Skeletal muscle tissue (tissue), 4 donors: Measurements from ENCODE around the gene ZBTB47. TPM values are rescaled to one million over a fixed set of nuclear protein-coding genes. Genes with fewer than 3 reads are reported as not detected.

Experiments
- H3K27ac ChIP-seq: one replicate; pipeline ENCODE4 v1.7.0; 2013; ENCODE audit warnings: mild to moderate bottlenecking, low read depth, low read length, inconsistent platforms
- H3K27me3 ChIP-seq, 3 donors: one replicate each; pipeline ENCODE4 v1.7.0; 2013; ENCODE audit warnings: low read length in 3 of 3; ENCODE audit not compliant: control insufficient read depth in 3 of 3, insufficient read depth in 3 of 3
- H3K36me3 ChIP-seq, 3 donors: one replicate each; pipeline ENCODE4 v1.7.0; 2013; ENCODE audit warnings: low read length in 3 of 3; ENCODE audit not compliant: control insufficient read depth in 3 of 3, insufficient read depth in 3 of 3
- H3K4me1 ChIP-seq, 3 donors: one replicate each; pipeline ENCODE4 v1.7.0; 2013; ENCODE audit warnings: low read length in 3 of 3, mild to moderate bottlenecking in 3 of 3; ENCODE audit not compliant: control insufficient read depth in 3 of 3, insufficient read depth in 3 of 3
- H3K4me3 ChIP-seq, 3 donors: one replicate each; pipeline ENCODE4 v1.7.0; 2013; ENCODE audit warnings: low read length in 3 of 3
- H3K9ac ChIP-seq, 3 donors: one replicate each; pipeline ENCODE4 v1.7.0; 2013; ENCODE audit warnings: low read length in 3 of 3, mild to moderate bottlenecking in 3 of 3, moderate library complexity in 2 of 3, low read depth in 1 of 3
- H3K9me3 ChIP-seq, 3 donors: one replicate each; pipeline ENCODE4 v1.7.0; 2013; ENCODE audit warnings: low read length in 3 of 3; ENCODE audit not compliant: control insufficient read depth in 3 of 3
- total RNA-seq: library from RNA; depleted of rRNA; stranded (reverse); fragments of >200 nt; gene quantifications from one replicate; pipeline ENCODE4 v1.2.3, GENCODE V29; 2014
- donor health status: Osteomylitis.

Gene ZBTB47
- total RNA-seq, 1 donor from 2014 or later, result 21.4 TPM

DNA sequence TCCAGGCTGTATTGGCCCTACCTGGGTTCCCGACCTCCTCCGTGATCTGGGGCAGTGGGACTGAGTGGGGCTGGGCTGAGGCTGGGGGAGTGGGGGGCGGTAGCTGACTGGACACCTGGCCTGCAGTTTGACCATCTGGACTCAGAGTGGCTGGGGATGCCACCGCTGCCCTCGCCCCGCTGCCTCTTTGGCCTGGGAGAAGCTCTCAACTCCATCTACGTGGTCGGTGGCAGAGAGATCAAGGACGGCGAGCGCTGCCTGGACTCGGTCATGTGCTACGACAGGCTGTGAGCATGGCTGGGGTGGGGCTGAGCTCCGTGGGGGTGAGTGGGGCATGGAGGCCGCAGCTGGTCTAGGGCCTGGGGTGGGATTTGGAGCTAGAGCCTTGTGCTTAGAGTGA lies 34.5 kb downstream of the ZBTB47 start:
- Histone ChIP-seq H3K4me3 (peak overlapping the region; percentile 71 to 97 (median 77)), H3K4me1 (peaks cover 50 to 86% (median 55%) of the 10 kb centered on the region in 3 donors), H3K9me3 (no peaks in the 10 kb centered on the region), H3K36me3 (peaks cover 16 to 64% (median 38%) of the 10 kb centered on the region in 3 donors), H3K27me3 (peaks cover 0 to 6% (median 0%) of the 10 kb centered on the region in 3 donors), H3K27ac (peak overlapping the region; percentile 95), H3K9ac (peak overlapping the region; percentile 78 to 96 (median 87))

DNA sequence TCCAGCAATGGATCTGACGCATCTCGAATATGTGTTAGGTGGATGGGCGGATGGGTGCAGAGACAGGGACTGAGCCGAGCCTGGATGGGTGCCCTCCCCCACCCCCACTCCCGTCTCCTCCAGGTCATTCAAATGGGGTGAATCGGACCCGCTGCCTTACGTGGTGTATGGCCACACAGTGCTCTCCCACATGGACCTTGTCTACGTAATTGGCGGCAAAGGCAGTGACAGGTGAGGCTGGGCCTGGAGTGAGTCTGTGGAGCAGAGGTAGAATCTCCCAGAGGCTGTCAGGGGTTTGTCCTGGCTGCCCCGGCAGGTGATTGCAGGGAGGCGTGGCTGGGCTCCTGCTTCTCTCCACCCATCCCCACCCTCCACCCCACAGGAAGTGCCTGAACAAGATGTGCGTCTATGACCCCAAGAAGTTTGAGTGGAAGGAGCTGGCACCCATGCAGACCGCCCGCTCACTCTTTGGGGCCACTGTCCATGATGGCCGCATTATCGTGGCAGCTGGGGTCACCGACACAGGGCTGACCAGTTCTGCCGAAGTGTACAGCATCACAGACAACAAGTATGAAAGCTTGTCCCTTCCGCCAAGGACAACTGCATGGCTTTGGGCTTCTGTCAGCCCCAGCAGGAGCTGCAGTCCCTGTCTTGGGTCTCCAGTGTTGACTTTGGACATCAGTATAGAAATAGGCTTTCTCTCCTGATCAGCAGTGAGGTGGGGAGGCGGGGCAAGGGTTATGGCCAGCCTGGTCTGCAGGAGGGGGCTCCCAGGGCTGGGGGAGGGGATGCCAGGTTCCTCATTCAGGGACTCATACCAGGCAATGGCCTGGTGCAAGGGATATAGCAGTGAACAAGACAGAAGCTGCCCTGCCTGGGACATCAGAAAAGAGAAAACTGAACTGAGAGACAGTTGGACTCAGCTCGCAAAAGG lies 35.3 kb downstream of the ZBTB47 start:
- Histone ChIP-seq H3K9ac (peak overlapping the region; percentile 44 to 96 (median 87)), H3K27me3 (peaks cover 0 to 6% (median 0%) of the 10 kb centered on the region in 3 donors), H3K9me3 (no peaks in the 10 kb centered on the region), H3K4me3 (peak overlapping the region; percentile 23 to 97 (median 77)), H3K4me1 (peaks cover 44 to 83% (median 53%) of the 10 kb centered on the region in 3 donors), H3K36me3 (peaks cover 18 to 67% (median 45%) of the 10 kb centered on the region in 3 donors), H3K27ac (peak overlapping the region; percentile 95)

DNA sequence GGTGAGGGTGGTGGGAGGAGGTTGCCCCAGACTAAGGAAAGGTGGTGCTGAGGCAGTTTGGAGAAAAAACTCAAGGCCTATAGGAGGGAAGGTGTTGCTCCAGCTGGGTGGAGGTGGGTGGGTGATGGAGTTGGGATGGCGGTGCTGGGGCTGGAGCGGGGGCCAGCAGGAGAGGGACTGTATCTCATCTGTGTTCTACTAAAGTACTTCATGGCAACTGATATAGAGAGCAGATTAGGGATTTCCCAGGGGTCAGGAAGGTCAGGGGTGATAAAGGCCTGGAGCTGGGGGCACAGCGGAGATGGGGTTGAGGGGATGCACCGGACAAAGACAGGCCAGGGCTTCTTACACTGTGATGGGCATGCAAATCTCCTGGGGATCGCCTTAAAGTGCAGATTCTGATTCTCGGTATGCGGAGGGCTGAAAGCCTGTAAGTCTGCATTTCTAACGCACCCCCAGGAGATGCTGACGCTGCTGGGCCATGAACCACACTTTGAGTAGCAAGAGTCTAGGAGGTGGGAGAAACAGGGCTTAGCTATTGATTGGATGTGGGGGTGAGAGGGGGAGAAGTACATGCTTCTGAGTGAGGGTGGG lies 36.0 kb downstream of the ZBTB47 start:
- H3K4me3 ChIP-seq, result peak overlapping the region in 2 of 3 donors; percentile 77 to 97

DNA sequence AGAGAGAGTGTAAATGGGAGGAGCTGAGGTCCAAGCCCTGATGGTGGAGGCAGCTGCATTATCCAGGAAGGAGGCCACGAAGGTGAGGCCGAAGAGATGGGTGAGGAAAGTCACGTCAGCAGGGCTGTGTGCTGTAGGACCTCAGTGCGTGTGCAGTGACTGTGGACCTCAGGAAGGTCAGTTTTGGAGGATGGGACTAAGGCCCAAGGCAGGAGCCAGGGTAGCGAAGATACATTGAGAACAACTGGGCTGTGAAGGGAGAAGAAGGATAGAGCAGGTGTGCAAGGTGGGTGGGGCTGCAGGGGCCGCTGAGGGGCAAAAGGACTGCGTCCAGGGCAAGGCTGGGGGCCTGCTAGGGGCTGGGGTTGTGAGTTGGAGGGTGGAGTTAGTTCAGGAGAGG lies 36.7 kb downstream of the ZBTB47 start:
- Histone ChIP-seq H3K27me3 (peaks cover 0 to 6% (median 0%) of the 10 kb centered on the region in 3 donors), H3K4me1 (peaks cover 34 to 76% (median 43%) of the 10 kb centered on the region in 3 donors), H3K9me3 (no peaks in the 10 kb centered on the region), H3K4me3 (peak overlapping the region in 2 of 3 donors; percentile 37 to 54), H3K36me3 (peaks cover 20 to 67% (median 52%) of the 10 kb centered on the region in 3 donors), H3K9ac (peak overlapping the region in 2 of 3 donors; percentile 27 to 96), H3K27ac (peak overlapping the region; percentile 95)

More for the DNA sequence above, 36.0 kb downstream of the ZBTB47 start:
- peaks cover 41 to 80% (median 49%) of the 10 kb centered on the region in 3 donors for H3K4me1 ChIP-seq
- H3K9ac ChIP-seq, result peak overlapping the region; percentile 44 to 96 (median 87)
- peaks cover 0 to 6% (median 0%) of the 10 kb centered on the region in 3 donors for H3K27me3 ChIP-seq
- H3K36me3 ChIP-seq, result peaks cover 18 to 67% (median 52%) of the 10 kb centered on the region in 3 donors
- H3K27ac ChIP-seq, result peak overlapping the region; percentile 95
- H3K9me3 ChIP-seq, result no peaks in the 10 kb centered on the region

DNA sequence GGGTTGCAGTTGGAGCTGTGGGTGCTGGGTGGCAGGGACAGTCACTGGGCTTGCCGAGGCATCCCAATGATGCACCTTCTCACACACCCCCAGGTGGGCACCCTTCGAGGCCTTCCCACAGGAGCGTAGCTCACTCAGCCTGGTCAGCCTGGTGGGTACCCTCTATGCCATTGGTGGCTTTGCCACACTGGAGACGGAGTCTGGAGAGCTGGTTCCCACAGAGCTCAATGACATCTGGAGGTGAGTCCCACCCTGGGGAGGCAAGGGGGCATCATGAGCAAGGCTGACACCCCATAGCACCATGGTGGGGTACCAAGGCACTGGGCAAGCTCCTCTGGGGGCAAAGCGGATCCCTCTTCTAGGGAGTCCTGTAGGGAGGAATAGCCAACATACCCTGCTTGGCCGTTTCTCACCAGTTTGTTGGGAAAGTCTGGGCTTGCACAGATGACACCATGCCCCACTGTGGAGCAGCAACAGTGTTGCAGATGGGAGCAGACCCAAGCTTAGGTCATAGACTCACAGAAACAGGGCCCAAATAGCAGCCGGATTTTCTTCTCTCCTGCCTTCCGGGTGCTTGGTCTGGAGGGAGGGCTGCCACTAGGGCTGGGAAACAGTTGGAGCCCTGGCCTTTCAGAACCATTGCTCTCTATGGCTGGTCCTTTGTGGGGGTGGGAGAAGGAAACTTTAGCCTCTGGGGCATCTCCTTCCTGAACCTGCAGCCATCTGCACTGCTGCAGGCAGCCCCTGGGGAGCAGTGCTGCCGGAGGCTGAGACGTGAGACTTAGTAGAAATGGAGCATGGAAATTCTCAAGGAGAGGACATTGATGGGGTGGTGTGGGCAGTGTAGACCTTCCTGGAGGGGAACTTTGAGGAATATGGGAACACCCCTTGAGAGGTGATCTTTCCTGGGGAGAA lies 37.5 kb downstream of the ZBTB47 start:
- peaks cover 26 to 77% (median 45%) of the 10 kb centered on the region in 3 donors for H3K4me1 ChIP-seq
- no peaks in the 10 kb centered on the region for H3K9me3 ChIP-seq
- peak overlapping the region in 1 of 3 donors; percentile 45 for H3K4me3 ChIP-seq
- H3K27me3 ChIP-seq, result peaks cover 0 to 2% (median 0%) of the 10 kb centered on the region in 3 donors
- peak overlapping the region; percentile 21 for H3K27ac ChIP-seq
- H3K36me3 ChIP-seq, result peaks cover 25 to 68% (median 57%) of the 10 kb centered on the region in 3 donors
- peak overlapping the region in 1 of 3 donors; percentile 96 for H3K9ac ChIP-seq

DNA sequence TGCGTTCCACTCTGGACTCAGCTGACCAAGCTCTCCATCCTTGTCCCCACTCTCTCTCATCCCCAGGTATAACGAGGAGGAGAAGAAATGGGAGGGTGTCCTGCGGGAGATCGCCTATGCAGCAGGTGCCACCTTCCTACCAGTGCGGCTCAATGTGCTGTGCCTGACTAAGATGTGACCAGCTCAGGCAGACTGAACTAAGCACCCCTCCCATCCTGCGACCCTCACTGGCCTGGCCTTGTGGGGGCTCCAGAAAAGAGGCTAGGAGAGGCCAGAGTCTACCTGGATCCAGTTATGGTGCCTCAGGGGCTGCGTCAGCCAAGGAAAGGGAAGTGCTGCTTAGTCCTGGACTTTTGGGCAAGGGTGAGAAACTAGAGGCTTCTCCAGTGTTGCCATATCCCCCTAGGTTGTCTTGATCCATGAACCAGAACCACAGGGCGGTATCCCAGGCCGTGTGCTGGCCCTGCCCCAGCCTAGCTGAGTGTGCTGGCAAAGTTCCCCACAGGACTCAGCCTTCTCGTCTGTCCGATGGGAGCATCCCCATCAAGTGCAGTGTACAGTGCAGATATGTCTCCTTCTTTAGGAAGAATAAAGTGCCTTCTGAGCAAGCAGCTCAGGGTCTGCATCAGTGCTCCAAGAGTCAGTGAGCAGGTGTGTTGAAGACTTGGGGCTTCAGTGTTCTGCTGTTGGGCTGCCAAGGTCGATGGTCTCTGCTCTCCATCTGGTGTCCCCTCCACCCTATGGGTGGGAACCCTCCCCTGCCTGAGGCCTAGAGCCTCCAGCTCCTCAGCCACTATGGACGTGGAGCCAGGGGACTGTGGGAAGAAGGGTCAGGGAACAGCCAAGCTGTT lies 38.5 kb downstream of the ZBTB47 start:
- Histone ChIP-seq H3K27me3 (no peaks in the 10 kb centered on the region), H3K9me3 (no peaks in the 10 kb centered on the region), H3K4me3 (no peak overlapping the region), H3K27ac (peak overlapping the region; percentile 42), H3K9ac (no peak overlapping the region), H3K36me3 (peaks cover 34 to 63% (median 59%) of the 10 kb centered on the region in 3 donors), H3K4me1 (peaks cover 24 to 77% (median 48%) of the 10 kb centered on the region in 3 donors)

DNA sequence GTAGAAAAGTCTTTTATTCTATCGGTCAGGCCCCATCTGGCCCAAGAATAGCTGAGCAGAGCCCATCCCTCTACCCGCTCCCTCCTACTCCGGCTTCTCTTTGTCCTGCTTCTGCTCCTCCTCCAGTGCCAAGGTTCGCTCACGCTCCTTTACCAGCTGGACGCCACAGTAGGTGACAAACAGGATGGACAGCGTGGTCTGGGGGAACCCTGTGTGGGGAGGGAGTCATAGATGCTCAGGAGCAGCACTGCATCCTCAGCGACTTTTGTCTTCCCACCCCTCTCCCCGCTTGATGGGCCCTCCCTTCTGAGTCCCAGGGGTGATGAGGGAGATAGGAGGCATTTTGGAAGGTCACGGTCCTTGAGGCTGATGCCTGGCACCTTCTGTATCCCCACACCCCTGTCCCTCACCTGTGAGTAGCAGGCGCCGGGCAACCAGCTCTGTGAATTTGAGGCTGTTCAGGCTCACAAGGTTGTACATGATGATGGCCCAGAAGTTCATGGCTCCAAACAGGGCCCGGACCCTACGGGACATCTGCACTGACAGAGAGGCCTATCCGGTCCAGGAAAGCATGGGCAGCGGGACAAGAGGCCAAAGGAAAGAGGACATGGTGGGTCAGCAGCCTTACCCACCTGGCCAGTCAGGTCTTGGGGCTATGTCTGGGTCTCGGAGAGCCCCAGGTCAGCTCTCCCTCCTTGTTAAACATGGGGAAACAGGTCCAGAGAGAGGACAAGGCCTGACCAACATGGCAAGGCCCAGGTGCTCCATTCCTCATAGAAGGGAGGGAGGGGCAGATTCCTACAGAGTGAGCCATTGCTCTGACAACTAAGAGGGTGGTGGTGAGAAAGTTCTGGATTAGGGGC lies 39.4 kb downstream of the ZBTB47 start:
- Histone ChIP-seq H3K27ac (peak overlapping the region; percentile 42), H3K27me3 (no peaks in the 10 kb centered on the region), H3K9me3 (no peaks in the 10 kb centered on the region), H3K9ac (peak overlapping the region in 1 of 3 donors; percentile 40), H3K4me3 (no peak overlapping the region), H3K4me1 (peaks cover 26 to 79% (median 56%) of the 10 kb centered on the region in 3 donors), H3K36me3 (peaks cover 35 to 62% (median 62%) of the 10 kb centered on the region in 3 donors)

DNA sequence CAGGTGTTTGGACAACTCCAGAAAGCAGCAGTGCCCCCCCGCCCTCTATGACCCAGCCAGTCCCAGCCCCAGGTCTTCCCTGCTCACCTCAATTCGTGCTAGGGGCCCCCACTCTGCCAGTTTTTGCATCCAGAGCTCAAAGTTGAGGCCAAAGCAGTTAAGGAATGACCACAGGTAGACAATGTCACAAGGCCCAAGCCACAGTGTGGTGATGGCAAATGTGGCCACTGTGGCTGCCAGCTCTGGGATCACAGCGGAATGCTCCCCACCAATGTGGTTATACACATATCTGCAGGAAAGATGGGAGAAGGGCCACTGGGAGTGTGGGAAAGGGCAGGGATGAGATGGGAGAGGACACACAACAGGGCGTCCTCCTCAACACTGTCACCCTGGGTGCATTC lies 40.0 kb downstream of the ZBTB47 start:
- H3K4me3 ChIP-seq, result no peak overlapping the region
- no peak overlapping the region for H3K9ac ChIP-seq
- peak overlapping the region; percentile 42 for H3K27ac ChIP-seq
- H3K4me1 ChIP-seq, result peaks cover 31 to 81% (median 61%) of the 10 kb centered on the region in 3 donors
- H3K9me3 ChIP-seq, result no peaks in the 10 kb centered on the region
- H3K36me3 ChIP-seq, result peaks cover 37 to 65% (median 61%) of the 10 kb centered on the region in 3 donors
- H3K27me3 ChIP-seq, result no peaks in the 10 kb centered on the region
